Measurements from ENCODE around the gene PPP1R1C. TPM values are rescaled to one million over a fixed set of nuclear protein-coding genes. Genes with fewer than 3 reads are reported as not detected.

PPP1R1C gene
- total and polyA plus RNA-seq, 2 donors (not counting 1 experiment from before 2014, with no cell fraction given), result not detected

GRCh38 chr2:181948227-181948626 lies 37.4 kb upstream of the PPP1R1C start:
- no peaks in the 10 kb centered on the region for H4K20me1 ChIP-seq (ENCODE audit: control insufficient read depth, insufficient read depth, low read length, poor library complexity, severe bottlenecking)
- intact Hi-C loops (cut with micrococcal nuclease), result no loop called here
- TF ChIP-seq CTCF (IDR thresholded peaks at IDR 0.05), result no peak
- TF ChIP-seq EZH2 (IDR thresholded peaks at IDR 0.05; ENCODE audit: borderline replicate concordance, insufficient read depth, low read depth, low read length, poor library complexity, severe bottlenecking), result no peak
- no peak overlapping the region for H3K4me2 ChIP-seq (replicated peaks; ENCODE audit: low read depth, low read length, poor library complexity, severe bottlenecking)
- H3K27me3 Mint-ChIP-seq, result peaks cover 21% of the 10 kb centered on the region
- H3K4me3 Mint-ChIP-seq, result no peak overlapping the region
- no peaks in the 10 kb centered on the region for H3K79me2 ChIP-seq (ENCODE audit: control insufficient read depth, insufficient read depth, low read length)
- no peak overlapping the region for H3K4me3 ChIP-seq (ENCODE audit: control extremely low read depth in 1 of 5, extremely low read depth in 1 of 5, insufficient read depth in 1 of 5, low read depth in 2 of 5, low read length in 4 of 5)
- no peak for DNase-seq
- POLR2A ChIA-PET, result no interaction called here
- H3K9ac ChIP-seq (ENCODE audit: low read length), result no peak overlapping the region
- H3K4me1 Mint-ChIP-seq, result no peaks in the 10 kb centered on the region
- no peaks in the 10 kb centered on the region for H3K9me3 ChIP-seq (ENCODE audit: control extremely low read depth in 1 of 3, control insufficient read depth in 2 of 3, insufficient read depth in 1 of 3, low read length in 2 of 3)
- H3K27ac Mint-ChIP-seq, result no peak overlapping the region
- H3K27ac ChIP-seq (ENCODE audit: low read length in 2 of 2), result no peak overlapping the region
- H3K27me3 ChIP-seq (replicated peaks in 1 of 4; ENCODE audit: control extremely low read depth in 1 of 4, control insufficient read depth in 3 of 4, insufficient read depth in 4 of 4, low read length in 3 of 4), result peaks cover 0 to 3% (median 0%) of the 10 kb centered on the region in 4 experiments
- WGBS (ENCODE audit: insufficient coverage), result no CpG with 5 or more reads among the region's 2 CpGs
- CTCF ChIA-PET, result no interaction called here
- no peak overlapping the region for H2AFZ ChIP-seq (ENCODE audit: insufficient read depth, low read depth, low read length, poor library complexity, severe bottlenecking)
- H3K9me3 Mint-ChIP-seq (ENCODE audit: insufficient read depth), result no peaks in the 10 kb centered on the region
- ATAC-seq (ENCODE audit: low read depth), result no peak
- H3K4me1 ChIP-seq (ENCODE audit: control insufficient read depth in 2 of 2, insufficient read depth in 2 of 2, low read length in 2 of 2), result no peaks in the 10 kb centered on the region
- H3K36me3 ChIP-seq (replicated peaks in 1 of 2; ENCODE audit: control extremely low read depth in 1 of 2, control insufficient read depth in 1 of 2, extremely low read depth in 1 of 2, insufficient read depth in 2 of 2, low read length in 1 of 2), result no peaks in the 10 kb centered on the region

- Histone ChIP-seq H3K4me1 (ENCODE audit: control insufficient read depth in 2 of 2, insufficient read depth in 2 of 2, low read length in 2 of 2) (no peaks in the 10 kb centered on the region), H3K27me3 (replicated peaks in 1 of 4; ENCODE audit: control extremely low read depth in 1 of 4, control insufficient read depth in 3 of 4, insufficient read depth in 4 of 4, low read length in 3 of 4) (peaks cover 0 to 3% (median 0%) of the 10 kb centered on the region in 4 experiments), H3K36me3 (replicated peaks in 1 of 2; ENCODE audit: control extremely low read depth in 1 of 2, control insufficient read depth in 1 of 2, extremely low read depth in 1 of 2, insufficient read depth in 2 of 2, low read length in 1 of 2) (no peaks in the 10 kb centered on the region), H4K20me1 (ENCODE audit: control insufficient read depth, insufficient read depth, low read length, poor library complexity, severe bottlenecking) (no peaks in the 10 kb centered on the region), H2AFZ (ENCODE audit: insufficient read depth, low read depth, low read length, poor library complexity, severe bottlenecking) (no peak overlapping the region), H3K4me2 (replicated peaks; ENCODE audit: low read depth, low read length, poor library complexity, severe bottlenecking) (no peak overlapping the region), H3K9ac (ENCODE audit: low read length) (no peak overlapping the region), H3K79me2 (ENCODE audit: control insufficient read depth, insufficient read depth, low read length) (no peaks in the 10 kb centered on the region), H3K4me3 (ENCODE audit: control extremely low read depth in 1 of 5, extremely low read depth in 1 of 5, insufficient read depth in 1 of 5, low read depth in 2 of 5, low read length in 4 of 5) (no peak overlapping the region), H3K9me3 (ENCODE audit: control extremely low read depth in 1 of 3, control insufficient read depth in 2 of 3, insufficient read depth in 1 of 3, low read length in 2 of 3) (no peaks in the 10 kb centered on the region), H3K27ac (ENCODE audit: low read length in 2 of 2) (no peak overlapping the region)
- Mint-ChIP-seq H3K4me1 (peaks cover 2% of the 10 kb centered on the region), H3K27me3 (peaks cover 26% of the 10 kb centered on the region), H3K9me3 (ENCODE audit: insufficient read depth) (no peaks in the 10 kb centered on the region), H3K4me3 (no peak overlapping the region), H3K27ac (no peak overlapping the region)
- ChIA-PET CTCF (no interaction called here), POLR2A (no interaction called here)
- no peak for TF ChIP-seq CTCF (IDR thresholded peaks at IDR 0.05)
- intact Hi-C loops (cut with micrococcal nuclease), result no loop called here
- no peak for ATAC-seq (ENCODE audit: low read depth)
- no peak for DNase-seq
Measured at GRCh38 chr2:181949047-181949446, 36.6 kb upstream of the PPP1R1C start.
